Ishikawa (cell line): Measurements from ENCODE around the gene KIN.

Experiments used
- CEBPB ChIP-seq: IDR thresholded peaks from 2 replicates; pipeline ENCODE4 v1.6.1; 2012
- CREB1 ChIP-seq: IDR thresholded peaks from 2 replicates; pipeline ENCODE4 v1.6.1; 2012; ENCODE audit warnings: low read depth
- EGR1 ChIP-seq: IDR thresholded peaks from 2 replicates; pipeline ENCODE4 v1.6.1; 2012
- EP300 ChIP-seq: IDR thresholded peaks from 2 replicates; pipeline ENCODE4 v1.6.1; 2012; ENCODE audit warnings: borderline replicate concordance
- FOXM1 ChIP-seq: IDR thresholded peaks from 2 replicates; pipeline ENCODE4 v1.6.1; 2012; ENCODE audit warnings: low read depth, borderline replicate concordance
- NFIC ChIP-seq: IDR thresholded peaks from 2 replicates; pipeline ENCODE4 v1.6.1; 2012
- RAD21 ChIP-seq: IDR thresholded peaks from 2 replicates; pipeline ENCODE4 v1.6.1; 2012; ENCODE audit warnings: low read depth
- TAF1 ChIP-seq: IDR thresholded peaks from 2 replicates; pipeline ENCODE4 v1.6.1; 2012; ENCODE audit warnings: low read depth, mild to moderate bottlenecking
- TCF12 ChIP-seq: IDR thresholded peaks from 2 replicates; pipeline ENCODE4 v1.6.1; 2012; ENCODE audit warnings: low read depth
- TEAD4 ChIP-seq: IDR thresholded peaks from 2 replicates; pipeline ENCODE4 v1.6.1; 2012
- YY1 ChIP-seq: IDR thresholded peaks from 2 replicates; pipeline ENCODE4 v1.6.1; 2012; ENCODE audit warnings: low read depth
- ZBTB7A ChIP-seq: IDR thresholded peaks from 2 replicates; pipeline ENCODE4 v1.6.1; 2012; ENCODE audit warnings: low read depth
- TF ChIP-seq, protein P1 (sequence below): IDR thresholded peaks from 2 replicates; pipeline ENCODE4 v1.6.1; 2012
- TF ChIP-seq, protein P2 (sequence below): IDR thresholded peaks from 2 replicates; pipeline ENCODE4 v1.6.1; 2012
- TF ChIP-seq, protein P3 (sequence below): IDR thresholded peaks from 2 replicates; pipeline ENCODE4 v1.6.1; 2012; ENCODE audit warnings: low read depth, mild to moderate bottlenecking

KIN gene

DNA sequence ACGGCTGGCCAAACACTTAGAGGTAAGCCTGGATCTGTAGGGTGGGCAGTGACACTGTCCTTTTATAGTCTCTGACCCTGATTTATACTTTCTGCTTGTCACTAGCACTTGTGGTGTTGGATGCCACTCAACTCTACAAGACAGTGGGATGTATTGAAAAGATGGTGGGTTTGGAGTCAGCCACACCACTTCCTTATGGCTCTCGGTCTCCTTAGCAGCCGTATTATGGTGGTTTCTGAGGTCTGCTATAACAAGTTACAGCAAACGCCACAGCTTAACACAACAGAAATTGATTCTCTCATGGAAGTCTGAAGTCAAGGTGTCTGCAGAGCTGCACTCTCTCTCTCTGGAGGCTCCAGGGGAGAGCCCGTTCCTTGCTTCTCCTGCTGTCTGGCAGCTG, 70.0 kb downstream of the KIN start:
- TF ChIP-seq TAF1 (no peak), YY1 (no peak), ZBTB7A (no peak), NFIC (no peak), RAD21 (no peak), CEBPB (no peak), TEAD4 (no peak), EGR1 (no peak), EP300 (no peak), FOXM1 (no peak), CREB1 (no peak)
- TF ChIP-seq, protein P1, sequence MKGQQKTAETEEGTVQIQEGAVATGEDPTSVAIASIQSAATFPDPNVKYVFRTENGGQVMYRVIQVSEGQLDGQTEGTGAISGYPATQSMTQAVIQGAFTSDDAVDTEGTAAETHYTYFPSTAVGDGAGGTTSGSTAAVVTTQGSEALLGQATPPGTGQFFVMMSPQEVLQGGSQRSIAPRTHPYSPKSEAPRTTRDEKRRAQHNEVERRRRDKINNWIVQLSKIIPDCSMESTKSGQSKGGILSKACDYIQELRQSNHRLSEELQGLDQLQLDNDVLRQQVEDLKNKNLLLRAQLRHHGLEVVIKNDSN, result no peak
- TF ChIP-seq, protein P2, sequence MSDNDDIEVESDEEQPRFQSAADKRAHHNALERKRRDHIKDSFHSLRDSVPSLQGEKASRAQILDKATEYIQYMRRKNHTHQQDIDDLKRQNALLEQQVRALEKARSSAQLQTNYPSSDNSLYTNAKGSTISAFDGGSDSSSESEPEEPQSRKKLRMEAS, result no peak
- TF ChIP-seq, protein P3, sequence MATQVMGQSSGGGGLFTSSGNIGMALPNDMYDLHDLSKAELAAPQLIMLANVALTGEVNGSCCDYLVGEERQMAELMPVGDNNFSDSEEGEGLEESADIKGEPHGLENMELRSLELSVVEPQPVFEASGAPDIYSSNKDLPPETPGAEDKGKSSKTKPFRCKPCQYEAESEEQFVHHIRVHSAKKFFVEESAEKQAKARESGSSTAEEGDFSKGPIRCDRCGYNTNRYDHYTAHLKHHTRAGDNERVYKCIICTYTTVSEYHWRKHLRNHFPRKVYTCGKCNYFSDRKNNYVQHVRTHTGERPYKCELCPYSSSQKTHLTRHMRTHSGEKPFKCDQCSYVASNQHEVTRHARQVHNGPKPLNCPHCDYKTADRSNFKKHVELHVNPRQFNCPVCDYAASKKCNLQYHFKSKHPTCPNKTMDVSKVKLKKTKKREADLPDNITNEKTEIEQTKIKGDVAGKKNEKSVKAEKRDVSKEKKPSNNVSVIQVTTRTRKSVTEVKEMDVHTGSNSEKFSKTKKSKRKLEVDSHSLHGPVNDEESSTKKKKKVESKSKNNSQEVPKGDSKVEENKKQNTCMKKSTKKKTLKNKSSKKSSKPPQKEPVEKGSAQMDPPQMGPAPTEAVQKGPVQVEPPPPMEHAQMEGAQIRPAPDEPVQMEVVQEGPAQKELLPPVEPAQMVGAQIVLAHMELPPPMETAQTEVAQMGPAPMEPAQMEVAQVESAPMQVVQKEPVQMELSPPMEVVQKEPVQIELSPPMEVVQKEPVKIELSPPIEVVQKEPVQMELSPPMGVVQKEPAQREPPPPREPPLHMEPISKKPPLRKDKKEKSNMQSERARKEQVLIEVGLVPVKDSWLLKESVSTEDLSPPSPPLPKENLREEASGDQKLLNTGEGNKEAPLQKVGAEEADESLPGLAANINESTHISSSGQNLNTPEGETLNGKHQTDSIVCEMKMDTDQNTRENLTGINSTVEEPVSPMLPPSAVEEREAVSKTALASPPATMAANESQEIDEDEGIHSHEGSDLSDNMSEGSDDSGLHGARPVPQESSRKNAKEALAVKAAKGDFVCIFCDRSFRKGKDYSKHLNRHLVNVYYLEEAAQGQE, result no peak

DNA sequence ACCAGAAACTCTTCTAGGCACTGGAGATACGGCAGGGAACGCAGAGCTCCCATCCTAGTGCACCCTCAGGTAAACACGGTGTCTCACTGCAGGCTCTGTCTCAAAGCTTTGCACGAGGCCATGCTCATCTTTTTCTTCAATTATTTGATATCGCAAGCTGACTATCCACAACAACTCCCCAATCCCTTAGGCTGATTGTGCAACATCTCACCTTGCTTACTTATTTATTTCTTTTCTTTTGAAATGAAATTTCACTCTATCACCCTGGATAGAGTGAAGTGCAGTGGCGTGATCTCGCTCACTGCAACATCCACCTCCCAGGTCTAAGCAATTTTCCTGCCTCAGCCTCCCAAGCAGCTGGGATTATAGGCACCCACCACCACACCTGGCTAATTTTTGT, 72.3 kb downstream of the KIN start:
- TF ChIP-seq CREB1 (no peak), EGR1 (no peak), TCF12 (no peak), TEAD4 (no peak), TAF1 (no peak), EP300 (no peak), RAD21 (no peak), YY1 (no peak)
- TF ChIP-seq, protein P2, result no peak
- TF ChIP-seq, protein P3, result no peak
- TF ChIP-seq, protein P1, result no peak

DNA sequence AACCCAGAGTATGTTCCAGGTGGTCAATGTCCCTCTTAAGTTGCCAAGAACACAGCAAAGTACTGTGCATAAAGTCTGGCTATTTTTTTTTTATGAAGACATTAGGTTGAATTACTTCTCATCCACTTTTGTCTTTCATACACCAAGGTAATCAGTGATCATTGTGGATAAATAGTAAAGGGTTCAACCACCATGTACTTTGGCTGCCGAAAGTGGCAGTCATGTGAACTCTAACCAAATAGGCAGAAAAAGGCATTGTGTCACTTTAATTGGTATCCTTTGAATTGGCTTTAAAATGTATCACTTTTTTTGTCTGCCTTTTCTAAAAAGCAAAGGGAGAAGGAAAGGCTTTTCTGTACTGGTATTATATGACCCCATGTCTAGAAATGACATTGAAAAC, 77.3 kb downstream of the KIN start:
- TF ChIP-seq EGR1, result no peak
- no peak for TF ChIP-seq TAF1
- no peak for TF ChIP-seq CREB1
- no peak for TF ChIP-seq TCF12
- TF ChIP-seq NFIC, result no peak
- no peak for TF ChIP-seq ZBTB7A
- TF ChIP-seq EP300, result no peak

DNA sequence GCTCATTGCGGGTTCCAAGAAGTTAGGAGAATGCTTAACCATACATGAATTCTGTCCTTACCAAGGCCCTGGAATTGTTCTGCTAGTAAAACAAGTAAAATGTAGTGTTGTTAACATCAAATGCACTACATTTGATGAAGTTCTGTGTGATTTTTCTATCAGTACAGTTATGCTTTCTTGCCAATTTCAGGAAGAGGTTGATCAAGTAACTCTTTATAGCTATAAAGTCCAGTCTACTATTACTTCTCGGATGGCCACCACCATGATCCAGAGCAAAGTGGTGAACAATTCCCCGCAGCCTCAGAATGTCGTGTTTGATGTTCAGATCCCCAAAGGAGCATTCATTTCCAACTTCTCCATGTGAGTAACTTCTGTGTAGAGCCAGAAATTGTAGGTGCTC, 79.0 kb downstream of the KIN start:
- TF ChIP-seq, protein P2, result no peak
- TF ChIP-seq EGR1 (no peak), NFIC (no peak), FOXM1 (no peak), TEAD4 (no peak), TAF1 (no peak), CEBPB (no peak), RAD21 (no peak), ZBTB7A (no peak), CREB1 (no peak), TCF12 (no peak)
- TF ChIP-seq, protein P3, result no peak
